SJSA1 (cell line): ENCODE measurements around the gene CSNK2B. TPM values are rescaled to one million over a fixed set of nuclear protein-coding genes. Genes with fewer than 3 reads are reported as not detected.
A peak's percentile ranks its signal among the peaks of the same experiment; 100 is the strongest.
"Not testable (repeated sequence)": the region's sequence is repeated elsewhere in the genome, so short reads cannot be mapped to it uniquely, and the experiment has no call there.

Experiments used
- DNase-seq, 2 experiments: peaks; one replicate each; pipeline ENCODE4 v3.0.0-alpha.2; 2015 to 2020; ENCODE audit warnings: low spot score in 2 of 2, low read depth in 1 of 2
- H3K27ac ChIP-seq: fragments of 250-450 bp; sonication (Bioruptor Pico); 2 replicates; pipeline ENCODE4 v1.5.1; 2020; ENCODE audit warnings: mild to moderate bottlenecking, moderate library complexity
- H3K27me3 ChIP-seq: fragments of 250-450 bp; sonication (Bioruptor Pico); replicated peaks from 2 replicates; pipeline ENCODE4 v1.5.1; 2020; ENCODE audit warnings: mild to moderate bottlenecking, moderate library complexity
- H3K36me3 ChIP-seq: fragments of 250-450 bp; sonication (Bioruptor Pico); 2 replicates; pipeline ENCODE4 v1.5.1; 2020; ENCODE audit warnings: mild to moderate bottlenecking
- H3K4me1 ChIP-seq: fragments of 250-450 bp; sonication (Bioruptor Pico); replicated peaks from 2 replicates; pipeline ENCODE4 v1.6.1; 2021; ENCODE audit warnings: mild to moderate bottlenecking
- H3K4me3 ChIP-seq: fragments of 250-450 bp; sonication (Bioruptor Pico); 2 replicates; pipeline ENCODE4 v1.5.1; 2020; ENCODE audit warnings: mild to moderate bottlenecking
- H3K9me3 ChIP-seq: fragments of 250-450 bp; sonication (Bioruptor Pico); replicated peaks from 2 replicates; pipeline ENCODE4 v1.5.1; 2020; ENCODE audit warnings: mild to moderate bottlenecking
- total RNA-seq: library from RNA; depleted of rRNA; stranded (reverse); fragments of >200 nt; shearing (Covaris generic); gene quantifications from 2 replicates; pipeline ENCODE4 v1.2.3, GENCODE V29; 2014

CSNK2B gene
- total RNA-seq, 1 experiment from 2014 or later: 293 TPM

DNA sequence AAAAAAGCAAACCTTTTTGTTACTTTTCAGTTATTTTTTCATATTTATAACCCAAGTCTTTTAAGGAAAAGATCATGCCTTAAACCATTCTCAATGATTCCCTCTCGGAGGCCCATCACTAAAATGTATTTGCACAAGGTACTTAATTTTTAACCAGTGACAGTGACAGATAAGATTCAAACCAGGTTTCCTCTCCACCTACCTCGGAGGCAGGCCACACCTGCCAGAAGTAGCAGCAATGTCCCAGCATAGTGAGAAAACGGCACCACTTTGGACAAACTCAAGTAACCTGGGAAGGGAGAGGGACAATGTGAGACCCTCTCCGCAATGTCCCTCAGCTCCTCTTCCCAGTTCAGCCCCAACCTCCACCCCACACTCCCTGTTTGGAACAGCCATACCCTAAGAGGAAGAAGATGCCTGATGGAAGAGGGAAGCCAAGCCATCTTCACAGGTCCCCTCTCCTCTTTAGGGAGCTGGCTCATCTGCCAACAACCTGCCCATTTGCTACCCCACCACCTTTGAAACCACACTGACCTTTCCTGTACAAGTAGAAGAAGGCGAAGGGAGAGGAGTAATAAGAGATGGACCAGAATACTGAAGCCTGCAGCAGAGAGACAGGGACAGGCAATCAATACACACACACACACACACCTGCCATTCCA is 35.0 kb downstream of the CSNK2B start:
- H3K27ac ChIP-seq: no peak overlapping the region
- H3K4me3 ChIP-seq: no peak overlapping the region
- H3K27me3 ChIP-seq: no peaks in the 10 kb centered on the region
- peaks cover 27% of the 10 kb centered on the region for H3K36me3 ChIP-seq
- DNase-seq: no peak
- peaks cover 21% of the 10 kb centered on the region for H3K4me1 ChIP-seq
- H3K9me3 ChIP-seq: no peaks in the 10 kb centered on the region

DNA sequence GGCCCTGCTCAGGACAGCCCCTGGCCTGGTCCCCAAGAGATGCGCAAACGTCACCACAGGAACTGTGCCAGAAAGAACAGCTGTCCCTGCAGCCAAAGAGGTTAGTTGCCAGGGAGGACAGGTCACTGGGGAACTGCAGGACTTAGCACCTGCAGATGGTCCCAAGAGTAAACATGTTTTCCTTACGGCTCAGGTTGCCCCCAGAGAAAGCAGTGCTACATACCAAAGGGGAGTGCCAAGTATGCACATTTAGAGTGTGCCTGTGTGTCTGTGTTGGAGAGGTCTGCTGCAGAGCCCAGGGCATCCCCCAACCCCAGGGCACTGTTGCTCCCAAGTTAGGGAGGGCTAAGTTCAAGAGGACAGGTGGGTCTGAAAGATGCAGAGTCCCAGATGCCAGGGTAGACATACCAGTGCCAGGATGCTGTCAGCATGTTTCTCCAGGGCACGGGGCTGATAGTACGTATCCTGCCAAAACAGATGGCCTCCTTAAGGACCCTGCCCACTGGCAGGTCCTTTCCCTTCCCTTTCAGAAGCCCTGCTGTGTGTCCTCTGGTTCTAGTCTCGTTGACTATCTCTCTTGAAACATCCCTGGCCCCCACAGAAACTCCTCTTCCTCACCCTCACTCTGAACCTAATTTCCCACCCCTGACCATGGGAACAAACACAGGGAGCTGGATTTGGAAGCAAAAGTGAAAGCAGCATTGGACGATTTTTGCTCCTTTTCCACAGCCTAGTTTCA is 36.0 kb downstream of the CSNK2B start:
- Histone ChIP-seq H3K4me3 (peak overlapping the region; percentile 65), H3K9me3 (no peaks in the 10 kb centered on the region), H3K27me3 (no peaks in the 10 kb centered on the region), H3K27ac (peak overlapping the region; percentile 84; the same call in 1 of the 2 replicates), H3K4me1 (peaks cover 21% of the 10 kb centered on the region), H3K36me3 (peaks cover 25% of the 10 kb centered on the region)
- DNase-seq: no peak

DNA sequence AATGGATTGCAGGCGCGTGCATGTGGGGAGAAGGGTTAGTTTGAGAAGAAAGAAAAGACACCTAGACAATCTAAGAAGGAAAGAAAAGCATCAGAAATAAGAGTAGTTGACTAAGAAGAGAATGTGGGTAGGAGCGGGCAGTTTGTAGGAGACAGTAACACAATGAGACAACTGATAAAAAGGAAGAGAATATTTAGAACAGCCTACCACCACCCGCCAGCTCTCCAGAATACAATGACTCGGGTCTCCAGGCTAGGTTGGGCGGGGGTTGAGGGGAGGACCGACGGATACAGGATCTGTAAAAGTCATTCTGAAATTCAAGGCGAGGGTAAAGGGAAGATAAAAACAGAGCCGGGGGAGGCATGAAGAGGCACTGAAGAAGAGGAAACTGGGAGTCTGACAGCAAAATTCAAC is 36.5 kb downstream of the CSNK2B start:
- no peak for DNase-seq
- Histone ChIP-seq H3K36me3 (peaks cover 19% of the 10 kb centered on the region), H3K27ac (peak overlapping the region; percentile 84), H3K4me3 (peak overlapping the region; percentile 65), H3K27me3 (no peaks in the 10 kb centered on the region), H3K4me1 (peaks cover 21% of the 10 kb centered on the region), H3K9me3 (no peaks in the 10 kb centered on the region)

DNA sequence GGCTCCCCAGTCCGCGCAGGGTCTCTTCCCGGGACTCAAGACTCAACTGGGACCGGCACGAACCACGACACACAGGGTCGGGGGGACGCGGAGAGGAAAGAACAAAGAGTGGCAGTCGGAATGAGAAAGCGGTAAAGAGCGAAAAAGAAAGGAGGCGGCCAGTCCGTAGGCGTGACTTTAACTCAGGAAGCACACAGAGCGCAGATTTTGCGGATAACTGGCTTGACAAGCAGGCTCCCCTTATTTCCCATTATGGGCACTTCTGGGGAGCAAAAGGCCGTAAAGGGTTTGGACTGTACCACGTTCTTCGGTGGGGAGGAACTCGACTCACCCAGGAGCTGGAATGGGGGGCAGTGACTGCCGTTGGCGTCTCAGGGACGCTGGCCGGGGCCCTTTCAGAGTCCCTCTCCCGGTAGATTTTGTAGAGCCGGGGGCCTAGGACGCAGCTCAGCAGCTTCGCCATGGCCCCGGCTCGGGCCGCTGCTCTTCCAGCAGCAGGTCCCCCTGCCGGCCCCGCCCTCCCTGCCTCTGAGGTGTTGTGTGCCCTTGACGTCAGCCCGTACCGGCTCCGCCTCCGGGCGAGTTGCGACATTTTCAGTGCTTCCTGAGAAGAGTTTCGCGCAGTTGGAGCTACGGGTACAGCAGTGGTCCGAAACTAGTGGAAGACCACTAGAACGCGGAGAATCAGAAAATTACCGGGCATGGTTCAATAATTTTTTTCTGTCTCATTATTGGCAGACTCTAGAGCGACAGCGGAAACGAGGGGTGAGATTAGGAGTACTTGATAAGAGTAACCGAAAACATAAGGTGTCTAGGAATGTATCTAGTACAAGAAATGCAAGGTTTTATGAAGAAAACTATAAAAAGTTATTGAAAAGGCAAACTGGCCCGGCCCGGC is 37.2 kb downstream of the CSNK2B start, which contains the start of gene ABHD16A:
ABHD16A (minus strand) TSS at position 506 of the 898 bp plus-strand sequence; CDS start at position 463, 43 bp downstream.
- Histone ChIP-seq H3K4me1 (peaks cover 21% of the 10 kb centered on the region), H3K36me3 (peaks cover 14% of the 10 kb centered on the region), H3K27me3 (no peaks in the 10 kb centered on the region), H3K27ac (peak within 1 kb of the TSS; percentile 84), H3K9me3 (no peaks in the 10 kb centered on the region), H3K4me3 (peak within 1 kb of the TSS; percentile 65)
- peak; percentile 95 to 99 for DNase-seq

DNA sequence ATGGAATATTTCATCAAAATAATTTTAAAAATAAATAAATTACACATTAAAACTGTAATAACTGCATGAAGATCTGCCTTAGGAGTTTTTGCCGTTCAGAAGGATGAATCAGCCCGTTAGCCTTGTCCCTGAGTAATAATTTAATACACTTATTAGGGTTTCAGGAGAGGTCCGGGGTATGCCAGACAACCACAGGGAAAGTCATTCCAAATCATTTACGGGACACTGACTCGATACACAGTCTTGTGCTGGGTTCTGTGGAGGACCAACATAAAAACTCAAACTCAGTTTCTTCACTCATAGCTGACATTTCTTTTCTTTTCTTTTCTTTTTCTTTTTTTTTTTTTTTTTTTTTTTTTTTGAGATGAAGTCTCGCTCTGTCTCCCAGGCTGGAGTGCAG is 40.1 kb downstream of the CSNK2B start:
- H3K27me3 ChIP-seq: no peaks in the 10 kb centered on the region
- DNase-seq: no peak

DNA sequence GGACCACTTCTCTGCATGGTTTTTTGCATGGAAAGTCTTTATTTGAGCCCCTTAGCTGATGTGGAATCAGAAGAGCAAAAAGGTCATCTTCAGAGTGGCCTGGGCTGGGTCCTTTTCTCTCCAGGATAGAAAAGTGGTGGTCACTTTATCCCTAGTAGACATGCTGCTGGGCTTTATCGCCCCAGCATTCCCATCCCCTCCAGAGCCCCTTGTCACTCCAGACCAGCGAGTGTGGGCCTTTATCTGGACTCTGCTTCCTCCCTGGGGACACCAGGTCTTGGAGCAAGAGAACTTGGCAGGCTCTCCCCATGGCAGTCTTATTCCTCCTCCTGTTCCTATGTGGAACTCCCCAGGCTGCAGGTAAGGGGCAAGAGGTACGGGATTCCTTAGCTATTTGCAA is 40.7 kb downstream of the CSNK2B start, which contains the start of gene LY6G6F:
LY6G6F (plus strand) TSS at position 268 of the 400 bp plus-strand sequence; CDS start at position 309, 41 bp downstream.
- no peak for DNase-seq
- peaks cover 19% of the 10 kb centered on the region for H3K4me1 ChIP-seq
- no peak within 1 kb of the TSS for H3K27ac ChIP-seq
- H3K9me3 ChIP-seq: no peaks in the 10 kb centered on the region
- no peak within 1 kb of the TSS for H3K4me3 ChIP-seq
- H3K36me3 ChIP-seq: 0 out of 2 replicates have a peak, but pooled peaks cover under 1% of the 10 kb centered on the region
- H3K27me3 ChIP-seq: no peaks in the 10 kb centered on the region

More for the DNA sequence above, 40.1 kb downstream of the CSNK2B start:
- Histone ChIP-seq H3K27ac (no peak overlapping the region), H3K4me1 (peaks cover 21% of the 10 kb centered on the region), H3K36me3 (0 out of 2 replicates have a peak, but pooled peaks cover 4% of the 10 kb centered on the region), H3K4me3 (no peak overlapping the region), H3K9me3 (no peaks in the 10 kb centered on the region)

DNA sequence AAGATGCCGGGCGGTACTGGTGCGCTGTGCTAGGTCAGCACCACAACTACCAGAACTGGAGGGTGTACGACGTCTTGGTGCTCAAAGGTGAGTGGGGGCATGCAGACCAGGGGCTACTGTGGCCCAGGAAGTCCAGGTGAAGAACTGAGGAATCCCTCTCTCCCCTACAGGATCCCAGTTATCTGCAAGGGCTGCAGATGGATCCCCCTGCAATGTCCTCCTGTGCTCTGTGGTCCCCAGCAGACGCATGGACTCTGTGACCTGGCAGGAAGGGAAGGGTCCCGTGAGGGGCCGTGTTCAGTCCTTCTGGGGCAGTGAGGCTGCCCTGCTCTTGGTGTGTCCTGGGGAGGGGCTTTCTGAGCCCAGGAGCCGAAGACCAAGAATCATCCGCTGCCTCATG is 41.8 kb downstream of the CSNK2B start:
- peaks cover 15% of the 10 kb centered on the region for H3K4me1 ChIP-seq
- no peaks in the 10 kb centered on the region for H3K27me3 ChIP-seq
- no peaks in the 10 kb centered on the region for H3K36me3 ChIP-seq
- no peak overlapping the region for H3K4me3 ChIP-seq
- no peaks in the 10 kb centered on the region for H3K9me3 ChIP-seq
- no peak overlapping the region for H3K27ac ChIP-seq
- DNase-seq: no peak

DNA sequence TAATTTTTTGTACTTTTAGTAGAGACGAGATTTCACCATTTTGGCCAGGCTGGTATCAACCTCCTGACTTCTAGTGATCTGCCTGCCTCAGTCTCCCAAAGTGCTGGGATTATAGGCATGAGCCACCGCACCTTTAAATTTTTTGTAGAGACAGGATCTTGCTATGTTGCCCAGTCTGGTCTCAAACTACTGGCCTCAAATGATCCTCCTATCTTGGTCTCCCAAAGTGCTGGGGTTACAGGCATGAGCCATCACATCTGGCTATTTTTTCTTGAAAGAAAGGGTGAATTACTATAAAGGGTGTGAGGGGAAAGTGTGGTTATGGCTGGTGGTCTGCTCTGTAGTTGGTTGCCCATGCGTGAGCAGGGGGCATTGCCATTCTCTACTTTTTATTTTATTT is 42.3 kb downstream of the CSNK2B start:
- no peaks in the 10 kb centered on the region for H3K27me3 ChIP-seq
- H3K4me1 ChIP-seq: peaks cover 15% of the 10 kb centered on the region
- no peaks in the 10 kb centered on the region for H3K36me3 ChIP-seq
- no peak overlapping the region for H3K4me3 ChIP-seq
- DNase-seq: no peak
- no peaks in the 10 kb centered on the region for H3K9me3 ChIP-seq
- no peak overlapping the region for H3K27ac ChIP-seq

DNA sequence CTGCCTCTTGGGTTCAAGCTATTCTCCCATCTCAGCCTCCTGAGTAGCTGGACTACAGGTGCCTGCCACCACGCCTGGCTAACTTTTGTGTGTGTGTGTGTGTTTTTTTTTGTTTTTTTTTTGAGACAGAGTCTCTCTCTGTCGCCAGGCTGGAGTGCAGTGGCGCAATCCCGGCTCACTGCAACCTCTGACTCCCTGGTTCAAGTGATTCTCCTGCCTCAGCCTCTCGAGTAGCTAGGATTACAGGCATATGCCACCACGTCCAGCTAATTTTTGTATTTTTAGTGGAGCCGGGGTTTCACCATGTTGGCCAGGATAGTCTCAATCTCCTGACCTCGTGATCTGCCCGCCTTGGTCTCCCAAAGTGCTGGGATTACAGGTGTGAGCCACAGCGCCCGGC is 43.3 kb downstream of the CSNK2B start:
- H3K9me3 ChIP-seq, H3K27ac ChIP-seq, H3K4me1 ChIP-seq, H3K27me3 ChIP-seq, H3K4me3 ChIP-seq, DNase-seq, H3K36me3 ChIP-seq: not testable (repeated sequence)

DNA sequence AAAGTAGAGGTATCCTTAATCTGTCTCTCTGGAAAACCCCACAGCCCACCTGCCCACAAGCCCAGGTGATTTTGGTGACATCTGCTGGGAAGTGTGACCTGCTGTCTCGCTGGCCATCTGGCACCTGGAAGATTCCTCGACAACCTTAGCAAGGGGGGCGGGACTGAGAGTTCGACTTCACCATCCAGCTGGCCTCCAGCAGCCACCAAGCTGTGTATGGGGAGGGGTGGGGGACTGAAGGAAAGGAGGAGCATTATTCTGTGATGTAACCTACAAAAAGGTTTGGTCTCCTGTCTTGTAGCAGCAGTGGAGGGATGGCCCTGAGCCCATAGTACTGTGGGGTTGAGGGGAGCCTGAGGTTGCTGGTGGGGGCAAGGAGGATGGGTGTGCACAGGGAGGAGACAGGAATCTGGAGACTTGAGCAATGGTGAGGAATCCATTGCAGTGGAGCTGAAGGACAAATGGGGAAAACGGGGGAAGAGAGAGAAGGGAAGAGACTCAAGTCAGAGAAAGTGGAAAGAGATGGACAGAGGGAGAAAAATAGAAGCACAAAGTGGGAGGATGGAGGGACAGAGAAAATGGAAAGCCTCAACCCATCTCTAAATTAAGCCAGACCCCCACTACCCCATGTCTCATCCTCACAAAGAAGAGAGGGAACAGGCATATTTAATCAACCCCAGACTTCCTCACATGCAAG is 44.8 kb downstream of the CSNK2B start:
- DNase-seq: no peak
- H3K36me3 ChIP-seq: no peaks in the 10 kb centered on the region
- H3K27ac ChIP-seq: no peak overlapping the region
- H3K27me3 ChIP-seq: no peaks in the 10 kb centered on the region
- no peak overlapping the region for H3K4me3 ChIP-seq
- H3K9me3 ChIP-seq: no peaks in the 10 kb centered on the region
- peaks cover 3% of the 10 kb centered on the region; the same call in 1 of the 2 replicates for H3K4me1 ChIP-seq

DNA sequence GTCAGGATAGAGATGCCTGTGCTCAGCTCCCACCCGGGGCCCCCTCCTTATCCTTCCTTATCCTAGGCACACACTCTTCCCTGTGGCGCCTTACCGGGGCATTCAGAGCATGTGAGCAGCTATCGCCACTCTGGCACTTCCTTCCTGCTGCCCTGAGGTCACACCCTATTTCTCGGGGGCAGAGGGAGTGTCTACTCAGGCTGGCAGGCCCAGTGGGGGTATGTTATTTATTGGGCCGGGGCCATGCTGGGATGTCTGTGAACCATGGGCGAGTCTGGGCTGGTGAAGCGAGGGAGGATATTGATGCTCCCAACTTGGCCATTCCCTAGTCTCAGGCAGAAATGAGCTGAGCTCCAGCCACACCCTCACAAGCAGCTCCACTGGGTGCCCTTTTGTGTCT is 45.4 kb downstream of the CSNK2B start:
- Histone ChIP-seq H3K27me3 (no peaks in the 10 kb centered on the region), H3K36me3 (no peaks in the 10 kb centered on the region), H3K4me1 (peaks cover 3% of the 10 kb centered on the region; the same call in 1 of the 2 replicates), H3K4me3 (no peak overlapping the region), H3K27ac (no peak overlapping the region), H3K9me3 (no peaks in the 10 kb centered on the region)
- DNase-seq: no peak

DNA sequence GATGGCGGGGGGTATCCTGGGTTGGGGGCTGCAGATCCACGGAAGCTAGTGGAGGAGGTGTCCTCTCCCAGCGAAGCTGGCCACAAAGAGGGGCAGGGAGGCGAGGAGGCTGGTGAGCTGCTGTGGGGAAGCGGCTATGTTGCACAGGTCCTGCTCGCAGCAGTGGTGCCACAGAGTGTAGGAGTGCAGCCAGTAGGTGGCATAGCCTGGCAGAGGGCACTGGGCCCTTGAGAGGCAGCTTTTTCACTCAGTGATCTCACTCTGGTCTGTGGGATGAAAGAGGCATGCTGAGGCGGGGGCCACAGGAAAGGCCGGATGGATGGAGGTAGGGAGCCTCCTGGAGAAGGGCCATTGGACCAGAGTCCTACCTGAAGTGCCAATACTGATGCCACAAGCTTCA is 46.4 kb downstream of the CSNK2B start:
- H3K9me3 ChIP-seq: no peaks in the 10 kb centered on the region

DNA sequence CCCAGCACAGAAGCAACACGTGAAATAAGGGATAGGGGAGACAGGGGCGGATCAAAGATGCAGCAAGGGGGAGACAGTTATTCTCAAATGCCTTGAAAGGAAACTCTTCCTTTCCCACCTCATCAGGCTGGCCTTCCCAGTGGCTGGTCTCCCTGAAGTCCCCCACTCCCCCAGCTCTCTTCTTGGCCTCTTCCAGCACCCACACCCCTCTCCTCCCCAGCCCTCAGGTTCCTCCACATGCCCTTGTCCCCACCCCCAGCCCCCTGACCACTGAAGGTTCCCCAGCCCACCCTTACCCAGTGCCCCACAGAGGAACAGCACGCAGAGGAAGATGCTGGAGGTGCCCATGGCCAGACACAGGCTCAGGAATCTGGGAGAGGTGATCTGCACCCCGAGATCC is 47.6 kb downstream of the CSNK2B start:
- Histone ChIP-seq H3K27me3 (no peaks in the 10 kb centered on the region), H3K4me3 (no peak overlapping the region), H3K36me3 (no peaks in the 10 kb centered on the region), H3K27ac (no peak overlapping the region), H3K4me1 (peaks cover 3% of the 10 kb centered on the region; the same call in 1 of the 2 replicates), H3K9me3 (no peaks in the 10 kb centered on the region)
- DNase-seq: no peak

More for the DNA sequence above, 46.4 kb downstream of the CSNK2B start:
- Histone ChIP-seq H3K36me3 (no peaks in the 10 kb centered on the region), H3K27me3 (no peaks in the 10 kb centered on the region), H3K4me3 (no peak overlapping the region), H3K4me1 (peaks cover 3% of the 10 kb centered on the region; the same call in 1 of the 2 replicates), H3K27ac (no peak overlapping the region)
- no peak for DNase-seq
